Neutrophil (primary cell): ENCODE measurements around the gene SH3RF3.

Experiments used
- H3K27ac ChIP-seq: fragments of 200-600 bp; sonication (generic); 2 replicates; pipeline ENCODE4 v1.5.1; 2016; ENCODE audit warnings: mild to moderate bottlenecking, moderate library complexity
- H3K27me3 ChIP-seq: fragments of 200-600 bp; sonication (generic); 2 replicates; pipeline ENCODE4 v1.6.0; 2016; ENCODE audit warnings: mild to moderate bottlenecking
- H3K36me3 ChIP-seq: fragments of 200-600 bp; sonication (generic); 2 replicates; pipeline ENCODE4 v1.5.1; 2017
- H3K4me1 ChIP-seq, 2 experiments: fragments of 200-600 bp in 1 of 2; sonication (generic) in 1 of 2; 1 replicate in 1 of 2; 2 replicates in 1 of 2; pipeline versions ENCODE4 v1.5.1 to v1.6.1; 2013 to 2016; ENCODE audit warnings: low read depth in 1 of 2, low read length in 1 of 2, mild to moderate bottlenecking in 1 of 2, moderate library complexity in 1 of 2; ENCODE audit not compliant: control insufficient read depth in 1 of 2, insufficient read depth in 1 of 2
- H3K4me3 ChIP-seq, 2 experiments: fragments of 200-600 bp in 1 of 2; sonication (generic) in 1 of 2; 1 replicate in 1 of 2; 2 replicates in 1 of 2; pipeline ENCODE4 v1.5.1; 2013 to 2016; ENCODE audit warnings: low read depth in 1 of 2, low read length in 1 of 2, mild to moderate bottlenecking in 1 of 2, moderate library complexity in 1 of 2
- H3K9me3 ChIP-seq: fragments of 200-600 bp; sonication (generic); 2 replicates; pipeline ENCODE4 v1.5.1; 2016
- CTCF ChIP-seq: fragments of 200-600 bp; sonication (generic); IDR thresholded peaks from 2 replicates; pipeline ENCODE4 v1.5.1; 2016; ENCODE audit warnings: antibody characterized with exemption

SH3RF3 gene

GRCh38 chr2:109195193-109196045, 66.4 kb downstream of the SH3RF3 start:
- H3K27me3 ChIP-seq = no peaks in the 10 kb centered on the region
- no peaks in the 10 kb centered on the region for H3K36me3 ChIP-seq
- H3K9me3 ChIP-seq = no peaks in the 10 kb centered on the region
- no peaks in the 10 kb centered on the region for H3K4me1 ChIP-seq
- no peak overlapping the region for H3K4me3 ChIP-seq
- no peak for TF ChIP-seq CTCF
- H3K27ac ChIP-seq = no peak overlapping the region

- no peak for TF ChIP-seq CTCF
- no peak overlapping the region for H3K27ac ChIP-seq
- H3K4me3 ChIP-seq = no peak overlapping the region
- no peaks in the 10 kb centered on the region for H3K27me3 ChIP-seq
- no peaks in the 10 kb centered on the region for H3K4me1 ChIP-seq
- H3K9me3 ChIP-seq = no peaks in the 10 kb centered on the region
- H3K36me3 ChIP-seq = no peaks in the 10 kb centered on the region
These were observed 67.3 kb downstream of the SH3RF3 start for GRCh38 chr2:109196081-109196875.

GRCh38 chr2:109197491-109198418, 68.8 kb downstream of the SH3RF3 start:
- H3K27ac ChIP-seq = no peak overlapping the region
- no peak overlapping the region for H3K4me3 ChIP-seq
- no peaks in the 10 kb centered on the region for H3K4me1 ChIP-seq
- H3K27me3 ChIP-seq = no peaks in the 10 kb centered on the region
- H3K36me3 ChIP-seq = no peaks in the 10 kb centered on the region
- no peak for TF ChIP-seq CTCF
- no peaks in the 10 kb centered on the region for H3K9me3 ChIP-seq

GRCh38 chr2:109199790-109200189, 70.8 kb downstream of the SH3RF3 start:
- no peaks in the 10 kb centered on the region for H3K4me1 ChIP-seq
- H3K9me3 ChIP-seq = no peaks in the 10 kb centered on the region
- no peak for TF ChIP-seq CTCF
- no peaks in the 10 kb centered on the region for H3K36me3 ChIP-seq
- H3K27ac ChIP-seq = no peak overlapping the region
- no peak overlapping the region for H3K4me3 ChIP-seq
- no peaks in the 10 kb centered on the region for H3K27me3 ChIP-seq
